ENCODE results near the gene TFPT. TPM values are rescaled to one million over a fixed set of nuclear protein-coding genes. Genes with fewer than 3 reads are reported as not detected.

The TFPT gene
- total and polyA plus RNA-seq, 2 of the 13 experiments (the other 11 are each of a cell fraction or from before 2014, with no cell fraction given), result 8.4 to 10.7 TPM

- FAIRE-seq (no peak), ATAC-seq (no peak), DNase-seq (ENCODE audit: low spot score) (no peak)
- BruUV-seq (replicated peaks), result no TSS peak
- Histone ChIP-seq H3K79me2 (ENCODE audit: insufficient read depth, low read length) (no peaks in the 10 kb centered on the region), H3K9me3 (ENCODE audit: low read length) (no peaks in the 10 kb centered on the region), H3K4me1 (ENCODE audit: insufficient read depth, low read length) (no peaks in the 10 kb centered on the region), H3K4me3 (replicated peaks in 1 of 3; ENCODE audit: insufficient read depth in 1 of 3, low read depth in 2 of 3, low read length in 3 of 3) (no peak overlapping the region), H4K20me1 (ENCODE audit: insufficient read depth, low read length) (0 out of 2 replicates have a peak, but pooled peaks cover 3% of the 10 kb centered on the region), H3K9ac (ENCODE audit: insufficient read depth, low read depth, low read length) (no peak overlapping the region), H3K4me2 (ENCODE audit: low read depth, low read length) (no peak overlapping the region), H3K27me3 (ENCODE audit: control insufficient read depth in 1 of 2, insufficient read depth in 2 of 2, low read length in 2 of 2) (no peaks in the 10 kb centered on the region), H3K27ac (ENCODE audit: extremely low read length, insufficient read depth, low read length) (no peak overlapping the region), H2AFZ (ENCODE audit: low read length) (no peak overlapping the region), H3K36me3 (replicated peaks in 1 of 2; ENCODE audit: control insufficient read depth in 1 of 2, insufficient read depth in 2 of 2, low read length in 2 of 2) (peaks cover 57 to 96% of the 10 kb centered on the region in 2 experiments)
- CTCF ChIA-PET (ENCODE audit: low intra/inter-chr PET ratio, low total read pairs), result no interaction called here
- 98% methylated on average over 9 of the region's 12 CpGs for WGBS (ENCODE audit: low lambda C conversion rate)
- no peak for TF ChIP-seq PTBP1 (IDR thresholded peaks at IDR 0.05; ENCODE audit: low read depth, low read length, poor library complexity, severe bottlenecking)
- peak; percentile 68 for TF ChIP-seq AGO2 (optimal IDR thresholded peaks at IDR 0.05; ENCODE audit: low read depth, low read length)
- no peak for TF ChIP-seq MYNN (CRISPR knock-in tag; IDR thresholded peaks at IDR 0.05; ENCODE audit: low read depth)
- in situ Hi-C loops (cut with HindIII; ENCODE audit: extremely low pct_ligation_motif_present, low pct_unique_long_range_greater_than_20kb), result no loop called here
- intact Hi-C loops (cut with micrococcal nuclease; ENCODE audit: unreplicated experiment), result no loop called here
- POLR2A ChIA-PET, result interaction anchor here (1.2 to 3.7 kb wide), 2 partner anchors 11 to 12 kb away, joined by 3 to 19 read pairs; partner anchors contain the start of genes CNOT3 and LENG1
Measured at GRCh38 chr19:54149021-54149812, 33.8 kb upstream of the TFPT start.

GRCh38 chr19:54148158-54148557, 32.7 kb upstream of the TFPT start:
- H3K9me3 ChIP-seq (ENCODE audit: low read length), result no peaks in the 10 kb centered on the region
- 0 out of 2 replicates have a peak, but pooled peaks cover 3% of the 10 kb centered on the region for H4K20me1 ChIP-seq (ENCODE audit: insufficient read depth, low read length)
- peaks cover 63 to 96% of the 10 kb centered on the region in 2 experiments for H3K36me3 ChIP-seq (replicated peaks in 1 of 2; ENCODE audit: control insufficient read depth in 1 of 2, insufficient read depth in 2 of 2, low read length in 2 of 2)
- no peak overlapping the region for H3K27ac ChIP-seq (ENCODE audit: extremely low read length, insufficient read depth, low read length)
- in situ Hi-C loops (cut with HindIII; ENCODE audit: extremely low pct_ligation_motif_present, low pct_unique_long_range_greater_than_20kb) (no loop called here), intact Hi-C loops (cut with micrococcal nuclease; ENCODE audit: unreplicated experiment) (no loop called here)
- DNase-seq (ENCODE audit: low spot score), result no peak
- no peak overlapping the region for H3K4me2 ChIP-seq (ENCODE audit: low read depth, low read length)
- WGBS (ENCODE audit: low lambda C conversion rate), result 95% methylated on average over 17 of the region's 19 CpGs
- H3K27me3 ChIP-seq (ENCODE audit: control insufficient read depth in 1 of 2, insufficient read depth in 2 of 2, low read length in 2 of 2), result no peaks in the 10 kb centered on the region
- no peaks in the 10 kb centered on the region for H3K79me2 ChIP-seq (ENCODE audit: insufficient read depth, low read length)
- H3K4me3 ChIP-seq (replicated peaks in 1 of 3; ENCODE audit: insufficient read depth in 1 of 3, low read depth in 2 of 3, low read length in 3 of 3), result no peak overlapping the region
- no peak for ATAC-seq
- no peak for FAIRE-seq
- H3K4me1 ChIP-seq (ENCODE audit: insufficient read depth, low read length), result no peaks in the 10 kb centered on the region
- CTCF ChIA-PET (ENCODE audit: low intra/inter-chr PET ratio, low total read pairs), result no interaction called here
- BruUV-seq (replicated peaks), result no TSS peak
- no peak overlapping the region for H3K9ac ChIP-seq (ENCODE audit: insufficient read depth, low read depth, low read length)
- POLR2A ChIA-PET, result interaction anchor here (1.4 kb wide), 1 partner anchor 11 kb away, joined by 4 read pairs; the partner anchor contains the start of gene CNOT3
- no peak overlapping the region for H2AFZ ChIP-seq (ENCODE audit: low read length)
- TF ChIP-seq CENPX (CRISPR knock-in tag; IDR thresholded peaks at IDR 0.05), result no peak
- TF ChIP-seq RBFOX2 (IDR thresholded peaks at IDR 0.05; ENCODE audit: low read depth, low read length), result peak; percentile 71
- no peak for TF ChIP-seq DDIT3 (CRISPR knock-in tag; IDR thresholded peaks at IDR 0.05)
- peak; percentile 62 for TF ChIP-seq AGO2 (optimal IDR thresholded peaks at IDR 0.05; ENCODE audit: low read depth, low read length)
